Activated CD4-positive, CD25-positive, alpha-beta regulatory T cell (primary cell): ENCODE data around the gene PTPN20.
"Not testable (repeated sequence)": the region's sequence is repeated elsewhere in the genome, so short reads cannot be mapped to it uniquely, and the experiment has no call there.

Source experiments
- DNase-seq, 4 experiments: peaks; one replicate each; lab custom pipeline; 2025; lab: John Stamatoyannopoulos, UW

The PTPN20 gene

GRCh38 chr10:46911144-46911876, at the start of gene PTPN20:
Gene PTPN20 (plus strand): TSS chr10:46911428. CDS start chr10:46932500, 21,072 bp downstream.
- DNase-seq = not testable (repeated sequence)

- not testable (repeated sequence) for DNase-seq
Observed at GRCh38 chr10:46869716-46870115, 41.5 kb upstream of the PTPN20 start.

- not testable (repeated sequence) for DNase-seq
Observed at GRCh38 chr10:46871583-46871982, 39.6 kb upstream of the PTPN20 start.

GRCh38 chr10:46875304-46875703, 35.9 kb upstream of the PTPN20 start:
- not testable (repeated sequence) for DNase-seq

- DNase-seq = not testable (repeated sequence)
Observed at GRCh38 chr10:46876773-46877172, 34.5 kb upstream of the PTPN20 start.

GRCh38 chr10:46878761-46879160, 32.5 kb upstream of the PTPN20 start:
- DNase-seq = not testable (repeated sequence)

GRCh38 chr10:46890813-46891611, 20.2 kb upstream of the PTPN20 start:
- DNase-seq = not testable (repeated sequence)

- not testable (repeated sequence) for DNase-seq
Observed at GRCh38 chr10:46896762-46897692, 14.2 kb upstream of the PTPN20 start.

GRCh38 chr10:46901247-46901646, 10.0 kb upstream of the PTPN20 start:
- DNase-seq = not testable (repeated sequence)

GRCh38 chr10:46903874-46904273, 7.4 kb upstream of the PTPN20 start:
- not testable (repeated sequence) for DNase-seq

- DNase-seq = not testable (repeated sequence)
Observed at GRCh38 chr10:46906359-46906758, 4.9 kb upstream of the PTPN20 start.

GRCh38 chr10:46907185-46908117, 3.8 kb upstream of the PTPN20 start:
- not testable (repeated sequence) for DNase-seq

GRCh38 chr10:46922498-46922897, 11.3 kb downstream of the PTPN20 start:
- not testable (repeated sequence) for DNase-seq

GRCh38 chr10:46925156-46925555, 13.9 kb downstream of the PTPN20 start:
- DNase-seq = not testable (repeated sequence)

GRCh38 chr10:46925853-46926252, 14.6 kb downstream of the PTPN20 start:
- DNase-seq = not testable (repeated sequence)

- not testable (repeated sequence) for DNase-seq
Observed at GRCh38 chr10:46928810-46929209, 17.6 kb downstream of the PTPN20 start.

GRCh38 chr10:46932383-46932782, 21.2 kb downstream of the PTPN20 start:
- DNase-seq = not testable (repeated sequence)

- DNase-seq = not testable (repeated sequence)
Observed at GRCh38 chr10:46941091-46941490, 29.9 kb downstream of the PTPN20 start.

- DNase-seq = not testable (repeated sequence)
Observed at GRCh38 chr10:46948687-46949518, 37.7 kb downstream of the PTPN20 start.

GRCh38 chr10:46952540-46952939, 41.3 kb downstream of the PTPN20 start:
- DNase-seq = not testable (repeated sequence)
